GM12801 (cell line): ENCODE data around the gene MTA2.

Experiments used
- CTCF ChIP-seq: IDR thresholded peaks from one replicate; pipeline ENCODE4 v1.5.1; 2011; ENCODE audit warnings: control low read depth; ENCODE audit not compliant: insufficient read length; ENCODE audit errors: extremely low read depth

MTA2 gene

GRCh38 chr11:62545437-62546243, 56.0 kb downstream of the MTA2 start:
- no peak for TF ChIP-seq CTCF

GRCh38 chr11:62544581-62545436, 56.9 kb downstream of the MTA2 start:
- no peak for TF ChIP-seq CTCF

GRCh38 chr11:62543680-62544444, 57.8 kb downstream of the MTA2 start:
- TF ChIP-seq CTCF, result no peak
